ENCODE measurements around the gene LBX2.

LBX2 gene

GRCh38 chr2:74525717-74526648 is 26.6 kb upstream of the LBX2 start, which contains the start of gene DQX1:
DQX1 (minus strand) TSS chr2:74526231; CDS start chr2:74525729, 502 bp downstream.
- DNase-seq: no peak

GRCh38 chr2:74524955-74525716 is 25.7 kb upstream of the LBX2 start:
- DNase-seq: no peak

DNA sequence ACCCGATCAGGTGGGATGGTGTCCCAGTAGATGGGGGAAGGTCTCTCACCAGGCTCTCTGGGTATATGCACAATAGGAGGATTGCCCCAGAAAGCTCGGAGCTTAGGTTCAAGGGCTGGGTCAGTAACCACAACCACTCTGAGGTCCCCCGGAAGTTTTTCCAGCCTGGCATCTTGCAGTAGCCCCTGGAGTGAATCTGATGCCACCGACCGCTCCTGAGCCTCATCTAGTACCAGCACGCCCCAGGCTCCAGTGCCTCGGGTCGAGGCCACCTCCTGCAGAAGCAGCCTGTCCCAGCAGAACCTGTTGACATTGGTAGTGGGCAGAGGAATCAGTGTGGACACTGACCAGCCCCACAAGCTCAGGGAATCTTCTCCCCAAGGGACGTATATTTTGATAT is 24.6 kb upstream of the LBX2 start:
- no peak for DNase-seq

GRCh38 chr2:74522516-74522915 is 23.1 kb upstream of the LBX2 start:
- DNase-seq: no peak

DNA sequence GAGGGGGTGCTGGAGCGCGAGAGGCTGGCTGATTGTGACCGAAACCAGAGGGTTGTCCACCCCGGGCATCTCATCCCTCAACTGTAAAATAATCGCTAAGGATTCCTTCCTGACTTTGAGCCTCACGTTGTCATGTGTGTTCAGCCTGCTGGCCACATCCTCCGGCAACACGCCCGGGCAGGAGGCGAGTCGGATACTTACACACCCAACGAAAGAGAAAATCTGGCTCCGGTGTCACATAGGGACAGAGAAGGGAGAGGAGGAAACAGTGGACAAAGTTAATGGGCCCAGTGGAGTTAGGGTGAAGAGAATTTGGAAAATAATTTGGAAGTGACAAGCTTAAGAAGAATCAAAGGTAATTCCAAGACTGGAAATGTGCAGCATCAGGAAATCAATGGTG is 17.2 kb upstream of the LBX2 start:
- no peak for DNase-seq

GRCh38 chr2:74515981-74516633 is 16.7 kb upstream of the LBX2 start:
- DNase-seq: no peak

- no peak for DNase-seq
Observed at GRCh38 chr2:74515271-74515980, 16.0 kb upstream of the LBX2 start.

- no peak for DNase-seq
Observed at GRCh38 chr2:74514368-74515270, 15.2 kb upstream of the LBX2 start, which contains the start of gene TLX2. TLX2 (plus strand) TSS chr2:74514450; CDS start chr2:74514807, 357 bp downstream.

DNA sequence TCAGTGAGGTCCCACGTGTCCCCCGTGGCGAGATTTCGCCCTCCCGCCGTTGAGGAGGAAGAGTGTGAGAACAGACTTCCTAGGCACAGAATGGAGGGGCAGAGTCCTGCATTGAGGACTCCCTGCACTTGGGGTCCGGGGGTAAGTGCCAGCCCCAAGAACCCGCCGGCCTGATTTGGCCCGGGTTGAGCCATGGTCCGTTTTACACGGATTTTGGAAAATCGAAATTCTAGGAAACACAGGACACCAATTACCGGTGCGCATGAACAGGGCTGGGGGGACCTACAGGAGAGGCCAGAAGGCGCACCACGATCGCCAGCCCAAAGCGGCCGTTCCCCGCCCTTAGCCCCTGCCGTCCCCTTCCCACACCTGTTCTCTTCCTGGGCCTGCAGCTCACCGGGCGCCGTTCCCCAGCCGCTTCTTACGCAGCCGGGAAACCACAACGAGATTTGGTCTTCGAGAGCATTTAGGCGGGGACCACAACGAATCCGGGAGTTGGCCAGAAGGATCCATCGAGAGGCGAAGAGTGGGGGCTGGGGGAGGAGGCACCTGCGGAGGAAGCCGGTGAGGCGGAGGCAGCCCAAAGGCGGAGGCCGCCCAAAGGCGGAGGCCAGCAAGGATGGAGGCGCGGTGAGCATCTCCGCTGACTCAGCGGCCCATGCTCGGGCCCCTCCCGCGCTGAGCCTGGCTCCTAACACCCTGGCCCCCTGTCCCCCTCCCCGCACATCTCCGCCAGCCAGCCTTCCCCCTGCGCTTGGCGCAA is 14.4 kb upstream of the LBX2 start:
- no peak for DNase-seq

DNA sequence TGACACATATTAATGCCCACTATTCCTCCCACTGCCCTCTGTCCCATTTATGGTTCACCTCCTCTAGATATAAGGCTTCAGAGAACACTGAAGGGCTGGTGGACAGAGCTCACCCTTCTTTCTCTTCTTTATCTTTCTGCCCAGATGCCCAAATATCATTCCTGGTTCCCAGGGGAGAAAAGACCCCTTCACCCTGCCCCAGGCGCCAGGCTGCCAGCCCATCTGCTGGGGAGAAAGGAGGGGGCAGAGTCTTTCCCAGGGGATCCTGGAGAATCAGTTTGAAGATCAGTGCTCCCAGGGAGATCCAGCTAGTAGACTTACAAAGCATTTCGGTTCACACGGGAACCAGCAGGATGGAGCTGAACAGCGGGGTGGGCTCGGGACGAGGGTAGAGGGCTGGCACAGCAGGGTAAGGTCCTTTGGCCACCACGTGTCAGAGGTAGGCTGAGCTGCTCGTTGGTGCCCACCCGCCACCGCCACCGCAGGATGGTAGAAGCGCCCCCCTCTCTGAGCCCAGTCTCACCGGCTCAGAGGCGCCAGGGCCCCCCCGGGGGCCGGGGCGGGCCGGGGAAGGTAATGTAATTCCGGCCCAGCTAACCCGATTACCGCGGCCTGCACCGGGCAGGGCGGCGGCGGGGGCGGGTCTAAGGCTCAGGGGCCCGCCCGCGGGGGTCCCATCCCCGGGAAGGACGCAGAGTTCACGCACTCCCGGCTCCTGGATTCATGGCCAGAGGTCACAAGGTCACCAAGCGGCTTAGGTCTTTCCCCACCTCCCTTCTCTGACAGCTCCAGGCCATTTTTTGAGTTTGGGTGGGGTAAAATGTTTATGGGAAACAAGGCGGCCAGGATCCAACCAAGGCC is 13.6 kb upstream of the LBX2 start:
- DNase-seq: no peak

DNA sequence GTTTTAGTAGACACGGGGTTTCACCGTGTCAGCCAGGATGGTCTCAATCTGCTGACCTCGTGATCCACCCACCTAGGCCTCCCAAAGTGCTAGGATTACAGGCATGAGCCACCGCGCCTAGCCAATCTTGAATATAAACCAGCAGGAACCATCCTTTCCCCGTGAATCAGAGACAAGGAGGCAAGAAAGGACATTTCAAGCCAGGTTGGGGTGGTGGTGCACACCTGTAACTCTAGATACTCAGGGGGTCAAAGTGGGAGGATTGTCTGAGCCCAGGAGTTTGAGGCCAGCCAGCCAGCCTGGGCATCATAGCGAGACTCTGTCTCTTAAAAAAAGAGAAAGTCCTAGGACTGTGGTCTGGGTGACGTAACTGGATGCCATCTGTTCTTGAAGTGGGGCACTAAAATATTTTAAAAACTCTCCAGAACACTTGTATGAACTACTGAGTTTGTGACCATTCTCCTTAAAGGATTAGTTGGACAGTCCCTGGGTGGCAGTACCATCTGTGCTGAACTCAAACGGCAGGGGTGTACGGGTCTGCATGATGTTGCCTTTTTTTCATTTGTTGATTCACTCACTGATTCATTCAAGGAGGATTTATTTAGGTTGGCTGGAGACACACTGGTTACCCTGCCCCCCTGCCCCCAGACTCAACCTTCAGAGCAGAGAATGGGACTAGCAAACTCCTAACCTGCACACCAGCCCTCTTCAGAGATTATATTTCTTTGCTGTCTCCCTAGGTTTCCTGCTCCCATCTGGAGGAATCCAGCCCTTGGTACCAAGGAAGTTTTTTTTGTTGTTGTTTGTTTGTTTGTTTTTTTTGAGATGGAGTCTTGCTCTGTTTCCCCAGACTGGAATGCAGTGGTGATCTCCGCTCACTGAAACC is 11.9 kb upstream of the LBX2 start:
- DNase-seq: no peak

- no peak for DNase-seq
Observed at GRCh38 chr2:74510272-74510671, 10.9 kb upstream of the LBX2 start.

- DNase-seq: no peak
Observed at GRCh38 chr2:74507926-74508520, 8.6 kb upstream of the LBX2 start.

- DNase-seq: peak; percentile 98
Observed at GRCh38 chr2:74507145-74507925, 7.9 kb upstream of the LBX2 start, which contains the start of gene PCGF1. PCGF1 (minus strand) TSS chr2:74507695; CDS start chr2:74507668, 27 bp downstream.

DNA sequence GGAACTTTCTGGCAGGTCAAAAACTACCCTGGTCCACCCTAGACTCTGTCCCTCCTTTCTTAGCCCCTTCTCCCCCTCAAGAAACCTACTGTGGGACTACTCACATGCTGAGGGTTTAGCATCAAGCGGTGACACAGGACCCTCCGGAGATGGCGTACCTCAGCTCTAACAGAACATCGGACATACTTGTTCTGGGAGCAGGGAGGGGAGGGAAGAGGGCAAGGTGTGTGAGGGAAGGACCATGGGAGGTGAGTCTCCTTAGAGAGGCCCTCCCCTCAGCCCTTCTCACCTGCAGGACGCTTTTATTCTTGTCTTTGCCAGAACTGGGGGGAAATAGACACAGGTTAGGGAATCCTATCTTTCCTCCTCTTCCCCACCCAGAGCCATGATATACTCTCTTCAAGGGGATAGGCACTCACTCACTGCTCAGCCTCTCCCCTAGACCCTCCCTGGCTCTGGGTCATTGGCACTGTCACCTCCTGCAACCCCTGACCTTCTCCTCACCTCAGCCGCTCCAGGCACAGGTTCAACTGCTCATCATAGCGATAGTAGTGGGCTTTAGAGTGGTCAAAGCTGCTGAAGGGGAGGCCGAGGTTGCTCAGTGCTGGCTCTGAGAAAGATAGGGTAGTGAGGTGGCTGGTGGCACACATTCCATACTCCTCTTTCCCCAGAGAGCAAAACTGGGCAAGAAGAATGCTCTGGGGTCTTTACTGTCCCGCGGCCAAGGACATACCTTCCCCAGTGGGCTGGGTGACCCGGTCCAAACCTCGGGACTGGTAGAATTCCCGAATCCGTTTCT is 6.2 kb upstream of the LBX2 start:
- no peak for DNase-seq

GRCh38 chr2:74504591-74504990 is 5.2 kb upstream of the LBX2 start:
- DNase-seq: no peak
